ENCODE measurements around the gene MRPL17. TPM values are rescaled to one million over a fixed set of nuclear protein-coding genes. Genes with fewer than 3 reads are reported as not detected.

Gene MRPL17
- polyA plus RNA-seq, 1 donor (not counting 4 experiments of a cell fraction or from before 2014, with no cell fraction given), result 96.3 TPM

DNA sequence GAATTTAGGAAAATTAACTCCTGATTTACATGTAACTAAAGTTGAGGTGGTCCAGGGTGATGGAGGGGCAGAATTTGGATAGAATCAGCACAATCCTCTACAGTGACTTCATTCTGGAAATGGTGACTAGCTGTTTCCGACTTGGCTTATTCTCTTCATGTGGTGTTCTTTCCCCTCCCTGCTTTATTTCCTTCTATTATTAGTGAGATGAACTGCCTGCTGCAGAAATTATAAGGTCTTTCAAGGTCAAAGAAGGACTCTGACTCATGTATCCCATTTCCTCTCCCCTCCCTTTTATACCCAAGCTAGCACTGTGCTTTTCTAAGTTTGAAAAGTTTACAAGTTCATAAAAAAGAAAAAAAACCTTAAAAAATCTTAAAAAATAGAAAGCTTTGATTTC lies 12.2 kb upstream of the MRPL17 start:
- no peaks in the 10 kb centered on the region for H4K20me1 ChIP-seq (ENCODE audit: control insufficient read depth, extremely low read depth, insufficient read depth, low read length)
- H3K36me3 ChIP-seq (ENCODE audit: control insufficient read depth in 2 of 2, extremely low read depth in 1 of 2, insufficient read depth in 2 of 2, low read length in 2 of 2), result no peaks in the 10 kb centered on the region
- no peak overlapping the region for H2AFZ ChIP-seq (ENCODE audit: control insufficient read depth, low read length)
- no peak overlapping the region for H3K4me2 ChIP-seq (ENCODE audit: control insufficient read depth, extremely low read depth, insufficient read depth, low read depth, low read length)
- H3K9me1 ChIP-seq (ENCODE audit: control insufficient read depth, extremely low read depth, insufficient read depth, low read length), result no peaks in the 10 kb centered on the region
- no peak overlapping the region for H3K9ac ChIP-seq (ENCODE audit: control insufficient read depth, extremely low read depth, insufficient read depth, low read length)
- FAIRE-seq, result no peak
- H3K4me3 ChIP-seq (ENCODE audit: control insufficient read depth in 2 of 3, extremely low read depth in 1 of 3, insufficient read depth in 2 of 3, low read depth in 1 of 3, low read length in 3 of 3), result no peak overlapping the region
- DNase-seq (ENCODE audit: low read depth, low spot score), result no peak
- no peaks in the 10 kb centered on the region for H3K27me3 ChIP-seq (ENCODE audit: control insufficient read depth, extremely low read depth, insufficient read depth, low read length)
- TF ChIP-seq EZH2 (IDR thresholded peaks at IDR 0.05; ENCODE audit: low read length), result no peak
- TF ChIP-seq, protein P1, sequence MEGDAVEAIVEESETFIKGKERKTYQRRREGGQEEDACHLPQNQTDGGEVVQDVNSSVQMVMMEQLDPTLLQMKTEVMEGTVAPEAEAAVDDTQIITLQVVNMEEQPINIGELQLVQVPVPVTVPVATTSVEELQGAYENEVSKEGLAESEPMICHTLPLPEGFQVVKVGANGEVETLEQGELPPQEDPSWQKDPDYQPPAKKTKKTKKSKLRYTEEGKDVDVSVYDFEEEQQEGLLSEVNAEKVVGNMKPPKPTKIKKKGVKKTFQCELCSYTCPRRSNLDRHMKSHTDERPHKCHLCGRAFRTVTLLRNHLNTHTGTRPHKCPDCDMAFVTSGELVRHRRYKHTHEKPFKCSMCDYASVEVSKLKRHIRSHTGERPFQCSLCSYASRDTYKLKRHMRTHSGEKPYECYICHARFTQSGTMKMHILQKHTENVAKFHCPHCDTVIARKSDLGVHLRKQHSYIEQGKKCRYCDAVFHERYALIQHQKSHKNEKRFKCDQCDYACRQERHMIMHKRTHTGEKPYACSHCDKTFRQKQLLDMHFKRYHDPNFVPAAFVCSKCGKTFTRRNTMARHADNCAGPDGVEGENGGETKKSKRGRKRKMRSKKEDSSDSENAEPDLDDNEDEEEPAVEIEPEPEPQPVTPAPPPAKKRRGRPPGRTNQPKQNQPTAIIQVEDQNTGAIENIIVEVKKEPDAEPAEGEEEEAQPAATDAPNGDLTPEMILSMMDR (optimal IDR thresholded peaks at IDR 0.05 in 1 of 3, IDR thresholded peaks at IDR 0.05 in 1 of 3, conservative IDR thresholded peaks at IDR 0.05 in 1 of 3; ENCODE audit: extremely low read depth in 1 of 3, insufficient read depth in 2 of 3, low read length in 3 of 3), result no peak
- H3K79me2 ChIP-seq (ENCODE audit: control insufficient read depth, insufficient read depth, low read length), result no peaks in the 10 kb centered on the region
- dilution Hi-C loops (cut with MboI; ENCODE audit: extremely low pct_ligation_motif_present, low sequenced_read_pairs), result no loop called here
- H3K9me3 ChIP-seq (ENCODE audit: control insufficient read depth, low read depth, low read length), result no peaks in the 10 kb centered on the region
- no peak overlapping the region for H3K27ac ChIP-seq (ENCODE audit: control insufficient read depth, insufficient read depth, low read length)
- H3K4me1 ChIP-seq (ENCODE audit: control insufficient read depth, extremely low read depth, insufficient read depth, low read length), result peaks cover 16% of the 10 kb centered on the region

DNA sequence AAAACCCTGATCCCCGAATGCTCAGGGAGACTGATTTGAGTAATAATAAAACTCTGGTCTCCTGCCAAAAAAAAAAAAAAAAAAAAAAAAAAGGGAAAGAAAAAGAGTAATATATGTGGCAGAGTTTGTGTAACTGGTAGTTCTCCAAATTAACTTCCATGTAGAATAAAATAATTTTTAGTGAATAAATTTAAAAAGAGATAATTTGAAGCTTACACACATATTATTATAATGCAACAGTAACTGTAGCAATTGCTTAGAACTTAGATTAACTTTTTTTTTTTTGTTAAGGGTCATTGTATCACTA lies 11.0 kb upstream of the MRPL17 start:
- H3K9ac ChIP-seq (ENCODE audit: control insufficient read depth, extremely low read depth, insufficient read depth, low read length), result no peak overlapping the region
- H3K4me2 ChIP-seq (ENCODE audit: control insufficient read depth, extremely low read depth, insufficient read depth, low read depth, low read length), result no peak overlapping the region
- DNase-seq (ENCODE audit: low read depth, low spot score), result no peak
- peaks cover 16% of the 10 kb centered on the region for H3K4me1 ChIP-seq (ENCODE audit: control insufficient read depth, extremely low read depth, insufficient read depth, low read length)
- H4K20me1 ChIP-seq (ENCODE audit: control insufficient read depth, extremely low read depth, insufficient read depth, low read length), result no peaks in the 10 kb centered on the region
- H2AFZ ChIP-seq (ENCODE audit: control insufficient read depth, low read length), result no peak overlapping the region
- H3K27me3 ChIP-seq (ENCODE audit: control insufficient read depth, extremely low read depth, insufficient read depth, low read length), result no peaks in the 10 kb centered on the region
- dilution Hi-C loops (cut with MboI; ENCODE audit: extremely low pct_ligation_motif_present, low sequenced_read_pairs), result no loop called here
- no peaks in the 10 kb centered on the region for H3K36me3 ChIP-seq (ENCODE audit: control insufficient read depth in 2 of 2, extremely low read depth in 1 of 2, insufficient read depth in 2 of 2, low read length in 2 of 2)
- no peak overlapping the region for H3K27ac ChIP-seq (ENCODE audit: control insufficient read depth, insufficient read depth, low read length)
- no peak overlapping the region for H3K4me3 ChIP-seq (ENCODE audit: control insufficient read depth in 2 of 3, extremely low read depth in 1 of 3, insufficient read depth in 2 of 3, low read depth in 1 of 3, low read length in 3 of 3)
- H3K9me3 ChIP-seq (ENCODE audit: control insufficient read depth, low read depth, low read length), result no peaks in the 10 kb centered on the region
- no peaks in the 10 kb centered on the region for H3K9me1 ChIP-seq (ENCODE audit: control insufficient read depth, extremely low read depth, insufficient read depth, low read length)
- FAIRE-seq, result no peak
- H3K79me2 ChIP-seq (ENCODE audit: control insufficient read depth, insufficient read depth, low read length), result no peaks in the 10 kb centered on the region
- TF ChIP-seq, protein P1 (optimal IDR thresholded peaks at IDR 0.05 in 1 of 3, IDR thresholded peaks at IDR 0.05 in 1 of 3, conservative IDR thresholded peaks at IDR 0.05 in 1 of 3; ENCODE audit: extremely low read depth in 1 of 3, insufficient read depth in 2 of 3, low read length in 3 of 3), result no peak
- no peak for TF ChIP-seq EZH2 (IDR thresholded peaks at IDR 0.05; ENCODE audit: low read length)

Measured in keratinocyte (primary cell).